GM18951 (cell line): ENCODE results near the gene CTDSPL.
"Not testable (repeated sequence)": the region's sequence is repeated elsewhere in the genome, so short reads cannot be mapped to it uniquely, and the experiment has no call there.

Experiments
- POLR2A ChIP-seq: IDR thresholded peaks from 4 replicates; pipeline ENCODE4 v1.6.1; 2011; ENCODE audit warnings: mild to moderate bottlenecking; ENCODE audit not compliant: insufficient read length, insufficient read depth; ENCODE audit errors: extremely low read depth
- in situ Hi-C: fragments of 300-500 bp; cut with MboI; formaldehyde crosslinking; loops from one replicate; pipeline ENCODE4 v1.12.0; 2022; ENCODE audit warnings: low sequenced_read_pairs, mixed read lengths, inconsistent platforms; ENCODE audit not compliant: unreplicated experiment

CTDSPL gene

GRCh38 chr3:37985637-37986320 is 124.1 kb downstream of the CTDSPL start:
- in situ Hi-C loops: no loop called here
- no peak for TF ChIP-seq POLR2A

GRCh38 chr3:37986479-37987314 is 125.0 kb downstream of the CTDSPL start:
- in situ Hi-C loops: no loop called here
- TF ChIP-seq POLR2A: no peak

GRCh38 chr3:37987315-37987697 is 125.6 kb downstream of the CTDSPL start:
- in situ Hi-C loops: no loop called here
- TF ChIP-seq POLR2A: no peak

- in situ Hi-C loops: no loop called here
Observed at GRCh38 chr3:37987751-37988179, 126.1 kb downstream of the CTDSPL start.

GRCh38 chr3:37988376-37988775 is 126.7 kb downstream of the CTDSPL start:
- in situ Hi-C loops: not testable (repeated sequence)

More at GRCh38 chr3:37987751-37988179, 126.1 kb downstream of the CTDSPL start:
- no peak for TF ChIP-seq POLR2A

- in situ Hi-C loops: no loop called here
Observed at GRCh38 chr3:37988931-37989525, 127.3 kb downstream of the CTDSPL start.

GRCh38 chr3:37989821-37990480 is 128.3 kb downstream of the CTDSPL start:
- TF ChIP-seq POLR2A: no peak
- in situ Hi-C loops: no loop called here

More at GRCh38 chr3:37988931-37989525, 127.3 kb downstream of the CTDSPL start:
- no peak for TF ChIP-seq POLR2A

- in situ Hi-C loops: no loop called here
- TF ChIP-seq POLR2A: no peak
Observed at GRCh38 chr3:37990527-37990926, 128.8 kb downstream of the CTDSPL start, which contains the start of gene VILL. TSS of gene VILL (plus strand) at chr3:37990786. CDS start at chr3:37993673, 2,887 bp downstream.

- in situ Hi-C loops: no loop called here
- no peak for TF ChIP-seq POLR2A
Observed at GRCh38 chr3:37991109-37991508, 129.4 kb downstream of the CTDSPL start.

GRCh38 chr3:37991823-37992222 is 130.1 kb downstream of the CTDSPL start:
- in situ Hi-C loops: no loop called here
- no peak for TF ChIP-seq POLR2A

GRCh38 chr3:37992271-37993066 is 130.8 kb downstream of the CTDSPL start:
- in situ Hi-C loops: no loop called here
- TF ChIP-seq POLR2A: no peak

GRCh38 chr3:37993067-37993455 is 131.4 kb downstream of the CTDSPL start:
- in situ Hi-C loops: no loop called here
- TF ChIP-seq POLR2A: no peak
